Medulla oblongata (tissue), 1 donor: ENCODE data around the gene BGLAP.

Experiments used
- DNase-seq: peaks from one replicate; pipeline ENCODE4 v3.0.0-alpha.2; 2015; ENCODE audit errors: extremely low spot score

Gene BGLAP

DNA sequence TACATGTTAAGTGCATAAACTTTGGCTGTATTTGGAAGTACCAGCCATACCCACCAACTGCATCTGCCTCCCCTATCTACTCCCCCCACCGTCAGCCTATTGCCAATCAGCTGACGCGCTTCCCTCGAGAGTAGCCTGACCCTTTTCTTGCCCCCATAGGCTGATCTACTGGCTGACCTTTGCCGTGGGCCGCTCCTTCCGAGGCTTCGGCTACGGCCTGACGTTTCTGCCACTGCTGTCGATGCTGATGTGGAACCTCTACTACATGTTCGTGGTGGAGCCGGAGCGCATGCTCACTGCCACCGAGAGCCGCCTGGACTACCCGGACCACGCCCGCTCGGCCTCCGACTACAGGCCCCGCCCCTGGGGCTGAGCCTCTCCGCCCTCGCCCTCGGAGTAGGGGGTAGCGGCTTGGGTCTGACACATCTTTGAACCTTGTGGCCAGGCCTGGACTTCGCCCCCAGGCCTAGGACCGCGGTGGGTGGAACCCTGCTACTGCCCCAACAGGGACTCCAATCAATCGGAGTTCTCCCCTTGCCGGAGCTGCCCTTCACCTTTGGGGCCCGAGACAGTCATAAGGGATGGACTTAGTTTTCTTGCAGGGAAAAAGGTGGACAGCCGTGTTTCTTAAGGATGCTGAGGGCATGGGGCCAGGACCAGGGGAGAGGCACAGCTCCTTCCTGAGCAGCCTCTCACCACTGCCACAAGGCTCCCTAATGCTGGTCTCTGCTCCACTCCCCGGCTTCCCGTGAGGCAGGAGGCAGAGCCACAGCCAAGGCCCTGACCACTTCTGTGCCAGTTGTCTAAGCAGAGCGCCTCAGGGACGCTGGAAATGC lies 49.5 kb downstream of the BGLAP start:
- DNase-seq = peak; percentile 86
